OCI-LY7 (cell line): ENCODE measurements around the gene VWA8. TPM values are rescaled to one million over a fixed set of nuclear protein-coding genes. Genes with fewer than 3 reads are reported as not detected.

Experiments used
- BruUV-seq: library from RNA; stranded (reverse); fragments of 400-500 nt; replicated peaks from 2 replicates; lab custom pipeline; 2021; lab: Mats Ljungman, UMichigan
- CTCF ChIA-PET: fragments of 300-600 bp; sonication (Branson Sonifier 250); formaldehyde crosslinking; loops from one replicate; lab custom pipeline; 2022; ENCODE audit warnings: antibody characterized with exemption; ENCODE audit not compliant: unreplicated experiment; lab: Charles Lee
- POLR2A ChIA-PET: fragments of 300-600 bp; sonication (Branson Sonifier 250); formaldehyde crosslinking; loops from one replicate; lab custom pipeline; 2022; ENCODE audit warnings: antibody characterized with exemption; lab: Charles Lee
- DNase-seq: peaks from one replicate; pipeline ENCODE4 v3.0.0-alpha.2; 2015; ENCODE audit warnings: low spot score
- H2AFZ ChIP-seq: fragments of 200-600 bp; sonication (generic), shearing (Covaris generic); 2 replicates; pipeline ENCODE4 v1.6.1; 2014; ENCODE audit warnings: mild to moderate bottlenecking, antibody characterized with exemption, low read length, moderate library complexity
- H3K27ac ChIP-seq: fragments of 200-600 bp; sonication (generic); 2 replicates; pipeline ENCODE4 v1.5.1; 2014; ENCODE audit warnings: mixed run types, low read depth, mild to moderate bottlenecking, moderate library complexity, low read length, inconsistent platforms; ENCODE audit not compliant: poor library complexity, severe bottlenecking
- H3K36me3 ChIP-seq: fragments of 200-600 bp; sonication (generic); 2 replicates; pipeline ENCODE4 v1.6.1; 2014; ENCODE audit warnings: mild to moderate bottlenecking, antibody characterized with exemption, low read length, moderate library complexity, mixed read lengths; ENCODE audit not compliant: insufficient read depth
- H3K4me1 ChIP-seq: fragments of 200-600 bp; sonication (generic); 2 replicates; pipeline ENCODE4 v1.5.1; 2014; ENCODE audit warnings: mild to moderate bottlenecking, low read length; ENCODE audit not compliant: insufficient read depth, poor library complexity, severe bottlenecking
- H3K4me2 ChIP-seq: fragments of 200-600 bp; sonication (generic); 2 replicates; pipeline ENCODE4 v1.6.1; 2014; ENCODE audit warnings: mild to moderate bottlenecking, low read length
- H3K4me3 ChIP-seq: fragments of 200-600 bp; sonication (generic); 2 replicates; pipeline ENCODE4 v1.5.1; 2014; ENCODE audit warnings: mild to moderate bottlenecking, low read depth, low read length; ENCODE audit not compliant: poor library complexity, severe bottlenecking
- H3K79me2 ChIP-seq: fragments of 200-600 bp; sonication (generic); 2 replicates; pipeline ENCODE4 v1.6.1; 2016; ENCODE audit warnings: low read depth, mild to moderate bottlenecking, low read length, moderate library complexity, mixed read lengths; ENCODE audit not compliant: insufficient read depth
- H3K9me2 ChIP-seq: fragments of 200-600 bp; sonication (generic); 2 replicates; pipeline ENCODE4 v1.6.1; 2016; ENCODE audit warnings: mild to moderate bottlenecking, low read length, mixed read lengths; ENCODE audit not compliant: insufficient read depth
- H3K9me3 ChIP-seq: fragments of 200-600 bp; sonication (generic); 2 replicates; pipeline ENCODE4 v1.6.1; 2014; ENCODE audit warnings: mild to moderate bottlenecking, mixed run types, low read length, mixed read lengths
- H4K20me1 ChIP-seq: fragments of 200-600 bp; sonication (generic); 2 replicates; pipeline ENCODE4 v1.6.1; 2014; ENCODE audit warnings: mild to moderate bottlenecking, antibody characterized with exemption, low read length, moderate library complexity, mixed read lengths; ENCODE audit not compliant: insufficient read depth
- EZH2phosphoT487 ChIP-seq: fragments of 200-600 bp; sonication (generic); IDR thresholded peaks from 2 replicates; pipeline ENCODE4 v1.6.1; 2018; ENCODE audit warnings: low read depth, borderline replicate concordance, mild to moderate bottlenecking, mixed run types, antibody characterized with exemption, low read length, moderate library complexity, mixed read lengths
- intact Hi-C: fragments of 100-400 bp; cut with micrococcal nuclease; formaldehyde crosslinking; loops from one replicate; pipeline ENCODE4 v1.10.0; 2022; ENCODE audit not compliant: unreplicated experiment
- total RNA-seq, 2 experiments: library from RNA; depleted of rRNA in 1 of 2; stranded (reverse); fragments of >200 nt in 1 of 2; shearing (Covaris generic) in 1 of 2; gene quantifications; 2 replicates each; pipeline ENCODE4 v1.2.3, GENCODE V29; 2014 to 2022
- TF ChIP-seq, protein P1 (sequence below): fragments of 200-600 bp; sonication (generic); conservative IDR thresholded peaks from 2 replicates; pipeline ENCODE4 v1.5.1; 2014; ENCODE audit warnings: mild to moderate bottlenecking, antibody characterized with exemption, low read length, moderate library complexity, mixed read lengths

The VWA8 gene
- total RNA-seq, 2 experiments from 2014 or later, result 26.4 to 31.5 TPM

DNA sequence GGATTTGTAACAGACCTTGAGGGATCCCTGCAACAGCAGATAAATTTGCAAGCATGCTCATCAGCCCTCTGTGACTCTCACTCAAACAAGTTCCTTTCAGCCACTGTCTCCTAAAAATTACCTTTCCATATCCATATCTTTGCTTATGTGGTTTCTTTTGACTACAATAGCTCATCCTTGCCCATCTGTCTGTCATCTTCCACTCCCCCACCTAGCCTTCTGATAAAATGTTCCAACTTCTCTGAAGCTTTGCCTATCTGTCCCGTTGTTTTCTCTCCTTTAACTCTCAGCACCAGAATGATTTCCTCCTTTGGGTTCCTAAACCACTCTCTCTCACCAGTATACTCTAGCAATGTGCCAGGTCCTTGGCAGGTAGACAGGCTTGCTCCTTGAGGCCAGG is 194.5 kb downstream of the VWA8 start:
- Histone ChIP-seq H3K36me3 (no peaks in the 10 kb centered on the region), H3K4me1 (no peaks in the 10 kb centered on the region), H4K20me1 (no peaks in the 10 kb centered on the region), H3K9me2 (no peaks in the 10 kb centered on the region), H3K27ac (no peak overlapping the region), H3K79me2 (no peaks in the 10 kb centered on the region), H3K4me3 (no peak overlapping the region), H2AFZ (no peak overlapping the region), H3K9me3 (no peaks in the 10 kb centered on the region), H3K4me2 (no peak overlapping the region)
- CTCF ChIA-PET, result no interaction called here
- POLR2A ChIA-PET, result interaction anchor here (0.7 kb wide), 1 partner anchor 78 kb away, joined by 3 read pairs; no protein-coding TSS in a partner anchor
- intact Hi-C loops, result no loop called here
- TF ChIP-seq, protein P1, sequence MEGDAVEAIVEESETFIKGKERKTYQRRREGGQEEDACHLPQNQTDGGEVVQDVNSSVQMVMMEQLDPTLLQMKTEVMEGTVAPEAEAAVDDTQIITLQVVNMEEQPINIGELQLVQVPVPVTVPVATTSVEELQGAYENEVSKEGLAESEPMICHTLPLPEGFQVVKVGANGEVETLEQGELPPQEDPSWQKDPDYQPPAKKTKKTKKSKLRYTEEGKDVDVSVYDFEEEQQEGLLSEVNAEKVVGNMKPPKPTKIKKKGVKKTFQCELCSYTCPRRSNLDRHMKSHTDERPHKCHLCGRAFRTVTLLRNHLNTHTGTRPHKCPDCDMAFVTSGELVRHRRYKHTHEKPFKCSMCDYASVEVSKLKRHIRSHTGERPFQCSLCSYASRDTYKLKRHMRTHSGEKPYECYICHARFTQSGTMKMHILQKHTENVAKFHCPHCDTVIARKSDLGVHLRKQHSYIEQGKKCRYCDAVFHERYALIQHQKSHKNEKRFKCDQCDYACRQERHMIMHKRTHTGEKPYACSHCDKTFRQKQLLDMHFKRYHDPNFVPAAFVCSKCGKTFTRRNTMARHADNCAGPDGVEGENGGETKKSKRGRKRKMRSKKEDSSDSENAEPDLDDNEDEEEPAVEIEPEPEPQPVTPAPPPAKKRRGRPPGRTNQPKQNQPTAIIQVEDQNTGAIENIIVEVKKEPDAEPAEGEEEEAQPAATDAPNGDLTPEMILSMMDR, result no peak
- no peak for TF ChIP-seq EZH2phosphoT487
- DNase-seq, result no peak
- no TSS peak for BruUV-seq

DNA sequence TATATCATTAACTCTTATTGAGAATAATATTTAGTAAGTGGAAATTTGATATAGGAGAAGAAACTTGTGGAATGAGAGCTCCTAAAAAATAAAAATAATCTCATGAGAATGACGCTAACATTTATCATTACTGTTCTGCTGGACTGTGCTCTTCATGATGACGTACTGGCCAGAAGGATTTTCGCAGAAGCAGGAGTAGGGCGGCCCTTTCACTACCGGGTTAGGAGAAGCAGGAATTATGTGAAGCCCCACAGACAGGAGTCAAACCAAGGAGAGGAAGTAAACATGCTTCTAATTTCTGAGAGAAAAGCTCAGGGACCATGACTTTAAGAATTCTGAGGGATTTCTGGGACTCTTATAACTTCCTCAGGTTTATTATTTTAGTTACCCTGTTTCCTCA is 195.1 kb downstream of the VWA8 start:
- H3K9me2 ChIP-seq, result no peaks in the 10 kb centered on the region
- no peaks in the 10 kb centered on the region for H4K20me1 ChIP-seq
- H3K4me1 ChIP-seq, result no peaks in the 10 kb centered on the region
- TF ChIP-seq EZH2phosphoT487, result no peak
- TF ChIP-seq, protein P1, result no peak
- H3K9me3 ChIP-seq, result no peaks in the 10 kb centered on the region
- no peaks in the 10 kb centered on the region for H3K79me2 ChIP-seq
- no TSS peak for BruUV-seq
- no peak overlapping the region for H3K4me3 ChIP-seq
- no peaks in the 10 kb centered on the region for H3K36me3 ChIP-seq
- no peak for DNase-seq
- POLR2A ChIA-PET, result interaction anchor here (0.7 kb wide), 1 partner anchor 118 kb away, joined by 3 read pairs; no protein-coding TSS in a partner anchor
- H3K4me2 ChIP-seq, result no peak overlapping the region
- no peak overlapping the region for H2AFZ ChIP-seq
- CTCF ChIA-PET, result no interaction called here
- intact Hi-C loops, result no loop called here
- H3K27ac ChIP-seq, result no peak overlapping the region

DNA sequence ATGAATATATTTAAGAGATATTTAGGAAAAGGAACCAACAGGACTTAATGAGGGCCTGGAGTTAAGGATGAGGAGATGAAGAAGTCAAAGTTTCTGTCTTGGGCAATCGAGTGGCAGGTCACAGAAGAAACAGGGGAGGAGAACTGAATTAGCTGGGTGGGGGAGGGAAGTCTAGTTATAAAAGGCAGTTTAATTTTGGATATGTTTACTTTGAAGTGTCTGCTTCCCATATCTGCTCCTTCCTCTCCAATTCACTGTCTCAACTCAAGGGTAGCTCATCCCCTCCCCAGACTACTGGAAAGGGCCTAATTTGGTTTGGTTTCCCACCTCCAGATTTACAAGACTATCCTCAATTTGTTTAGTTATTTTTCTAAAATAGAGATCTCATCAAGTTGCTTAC is 195.9 kb downstream of the VWA8 start:
- POLR2A ChIA-PET, result interaction anchor here (0.6 to 1.2 kb wide), 4 partner anchors 14 to 496 kb away, joined by 3 read pairs; no protein-coding TSS in a partner anchor
- H3K4me2 ChIP-seq, result no peak overlapping the region
- BruUV-seq, result no TSS peak
- H4K20me1 ChIP-seq, result no peaks in the 10 kb centered on the region
- TF ChIP-seq, protein P1, result no peak
- no peak for TF ChIP-seq EZH2phosphoT487
- H3K79me2 ChIP-seq, result no peaks in the 10 kb centered on the region
- no peaks in the 10 kb centered on the region for H3K9me3 ChIP-seq
- no peak overlapping the region for H3K27ac ChIP-seq
- no peak overlapping the region for H3K4me3 ChIP-seq
- CTCF ChIA-PET, result no interaction called here
- H3K36me3 ChIP-seq, result peaks cover 2% of the 10 kb centered on the region; the same call in 1 of the 2 replicates
- no peak overlapping the region for H2AFZ ChIP-seq
- H3K4me1 ChIP-seq, result no peaks in the 10 kb centered on the region
- DNase-seq, result no peak
- intact Hi-C loops, result no loop called here
- H3K9me2 ChIP-seq, result no peaks in the 10 kb centered on the region
